ENCODE measurements around the gene TP73.

Gene TP73

DNA sequence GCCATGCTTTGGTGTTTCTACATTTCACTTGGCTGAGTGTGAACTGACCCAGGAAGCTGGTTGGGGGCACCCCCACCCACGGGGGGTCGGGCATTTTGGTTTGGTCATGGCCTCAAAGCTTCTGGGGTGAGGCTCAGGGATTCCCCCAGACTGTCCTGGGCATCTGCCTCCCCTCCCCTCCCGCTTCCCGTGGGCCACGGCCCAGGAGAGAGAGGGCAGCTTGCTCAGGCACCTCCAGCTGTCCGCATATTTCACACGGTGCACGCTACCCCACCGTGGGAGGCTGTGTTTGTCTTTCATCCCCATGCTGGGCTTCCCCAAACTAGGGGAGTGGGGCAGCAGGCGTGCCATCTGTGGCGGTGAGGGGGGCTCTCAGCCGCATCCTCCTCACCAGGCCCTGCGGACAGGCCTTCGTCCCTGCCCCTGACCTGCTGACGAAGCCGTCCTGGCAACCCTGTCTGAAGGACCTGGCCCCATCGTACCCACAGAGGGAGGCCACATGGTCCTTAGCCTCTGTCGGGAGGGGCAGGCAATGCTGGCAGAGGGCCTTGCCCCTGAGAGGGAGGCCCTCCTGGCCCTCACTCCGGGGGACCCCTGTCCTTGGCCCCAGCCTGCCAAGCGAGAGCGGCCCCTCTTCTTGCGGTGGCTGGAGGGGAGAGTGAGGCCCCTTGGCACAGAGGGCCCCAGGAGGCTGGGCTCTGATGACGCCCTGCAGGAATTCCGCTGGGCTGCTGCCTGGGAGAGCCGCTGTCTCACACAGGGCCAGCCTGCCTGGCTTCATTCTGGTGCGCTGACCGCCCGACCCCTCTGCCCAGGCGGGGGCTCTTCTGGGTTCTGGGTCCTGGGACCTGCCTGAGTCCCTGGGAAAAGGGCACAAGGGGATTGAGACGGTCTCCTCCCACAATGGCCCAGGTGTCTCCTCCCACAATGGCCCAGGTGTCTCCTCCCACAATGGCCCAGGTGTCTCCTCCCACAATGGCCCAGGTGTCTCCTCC is 22.1 kb downstream of the TP73 start:
- no peak for DNase-seq

- DNase-seq = no peak
These were observed 23.1 kb downstream of the TP73 start for GRCh38 chr1:3675436-3675835.

DNA sequence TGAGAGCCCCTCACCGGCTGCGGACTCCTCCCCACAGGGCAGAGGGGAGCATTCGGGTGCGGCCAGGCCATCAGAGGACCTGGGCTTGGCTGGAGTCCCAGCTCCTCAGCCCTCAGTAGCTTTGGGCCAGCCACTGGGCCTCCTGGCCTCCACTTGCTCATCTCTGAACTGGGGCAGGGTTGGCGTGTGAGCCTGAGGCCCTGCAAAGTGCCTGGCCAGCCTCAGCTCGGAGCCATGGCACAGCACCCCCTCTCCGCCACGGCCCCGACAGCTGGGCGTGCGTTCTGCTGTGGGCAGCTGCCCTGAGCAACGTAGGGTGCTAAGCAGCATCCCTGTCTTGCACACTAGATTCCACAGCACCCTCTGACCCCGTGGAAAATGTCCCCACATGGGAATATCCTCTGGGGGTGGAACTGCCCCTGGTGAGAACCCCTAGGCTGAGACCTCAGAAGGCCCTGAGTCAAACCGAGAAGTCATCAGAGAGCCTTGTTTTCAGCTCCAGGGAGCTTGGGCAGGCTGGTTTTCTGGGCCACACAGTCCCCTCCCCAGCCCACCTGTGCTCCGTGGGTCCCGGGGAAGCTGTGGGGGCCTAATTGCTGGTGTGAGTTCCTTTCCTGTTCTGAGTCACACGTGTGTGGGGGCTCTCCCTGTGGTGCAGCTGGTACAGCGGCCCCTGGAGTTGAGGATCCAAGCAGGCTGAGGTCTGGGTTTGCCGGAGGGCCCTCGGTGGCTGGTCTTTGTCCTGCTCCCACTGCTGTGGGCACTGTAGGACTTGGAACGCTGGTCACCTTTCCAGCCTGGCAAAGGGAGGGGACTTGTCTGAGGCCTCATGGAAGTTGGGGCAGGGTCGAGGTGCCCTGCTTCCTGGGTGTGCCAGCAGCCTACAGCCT is 24.5 kb downstream of the TP73 start:
- no peak for DNase-seq

DNA sequence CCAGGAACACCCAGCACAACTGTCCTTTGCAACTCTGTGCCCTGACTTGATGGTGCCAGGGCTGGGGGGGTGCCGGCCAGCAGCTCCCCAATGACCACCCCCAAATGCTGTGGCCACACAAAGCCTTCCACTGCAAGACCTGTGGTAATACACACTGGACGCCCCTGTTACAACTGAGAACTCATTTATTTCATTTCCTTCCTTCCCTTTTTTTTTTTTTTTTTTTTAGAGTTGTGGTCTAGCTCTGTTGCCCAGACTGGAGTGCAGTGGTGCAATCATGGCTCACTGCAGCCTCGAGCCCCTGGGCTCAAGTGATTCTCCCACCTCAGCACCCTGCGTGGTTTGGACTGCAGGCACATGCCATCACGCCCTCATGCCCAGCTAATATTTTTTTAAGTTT is 25.2 kb downstream of the TP73 start:
- DNase-seq = no peak

GRCh38 chr1:3678361-3679097 is 26.2 kb downstream of the TP73 start:
- DNase-seq = no peak

DNA sequence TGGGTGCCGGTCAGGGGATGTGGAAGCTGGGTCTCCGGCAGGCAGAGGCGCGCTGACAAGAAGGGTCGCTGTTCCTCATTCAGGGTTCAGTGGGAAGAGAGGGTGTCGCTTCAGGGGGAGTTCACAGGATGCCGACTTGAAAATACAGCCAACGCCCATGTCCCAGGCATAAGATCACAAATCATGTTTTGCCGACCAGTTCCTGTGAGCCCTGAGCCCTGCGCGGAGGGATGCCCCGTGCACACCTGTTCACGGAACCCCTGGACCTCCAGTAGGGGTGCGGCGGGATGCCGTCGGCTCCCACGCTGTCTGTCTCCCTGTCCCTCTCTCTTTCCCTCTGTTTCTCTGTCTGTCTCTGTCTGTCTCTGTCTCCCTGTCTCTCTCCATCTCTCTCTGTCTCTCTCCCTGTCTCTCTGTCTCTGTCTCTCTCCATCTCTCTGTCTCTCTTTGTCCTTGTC is 26.8 kb downstream of the TP73 start:
- no peak for DNase-seq

GRCh38 chr1:3679799-3680453 is 27.6 kb downstream of the TP73 start:
- no peak for DNase-seq

GRCh38 chr1:3680488-3681230 is 28.3 kb downstream of the TP73 start:
- no peak for DNase-seq

GRCh38 chr1:3681231-3681897 is 29.0 kb downstream of the TP73 start:
- no peak for DNase-seq

DNA sequence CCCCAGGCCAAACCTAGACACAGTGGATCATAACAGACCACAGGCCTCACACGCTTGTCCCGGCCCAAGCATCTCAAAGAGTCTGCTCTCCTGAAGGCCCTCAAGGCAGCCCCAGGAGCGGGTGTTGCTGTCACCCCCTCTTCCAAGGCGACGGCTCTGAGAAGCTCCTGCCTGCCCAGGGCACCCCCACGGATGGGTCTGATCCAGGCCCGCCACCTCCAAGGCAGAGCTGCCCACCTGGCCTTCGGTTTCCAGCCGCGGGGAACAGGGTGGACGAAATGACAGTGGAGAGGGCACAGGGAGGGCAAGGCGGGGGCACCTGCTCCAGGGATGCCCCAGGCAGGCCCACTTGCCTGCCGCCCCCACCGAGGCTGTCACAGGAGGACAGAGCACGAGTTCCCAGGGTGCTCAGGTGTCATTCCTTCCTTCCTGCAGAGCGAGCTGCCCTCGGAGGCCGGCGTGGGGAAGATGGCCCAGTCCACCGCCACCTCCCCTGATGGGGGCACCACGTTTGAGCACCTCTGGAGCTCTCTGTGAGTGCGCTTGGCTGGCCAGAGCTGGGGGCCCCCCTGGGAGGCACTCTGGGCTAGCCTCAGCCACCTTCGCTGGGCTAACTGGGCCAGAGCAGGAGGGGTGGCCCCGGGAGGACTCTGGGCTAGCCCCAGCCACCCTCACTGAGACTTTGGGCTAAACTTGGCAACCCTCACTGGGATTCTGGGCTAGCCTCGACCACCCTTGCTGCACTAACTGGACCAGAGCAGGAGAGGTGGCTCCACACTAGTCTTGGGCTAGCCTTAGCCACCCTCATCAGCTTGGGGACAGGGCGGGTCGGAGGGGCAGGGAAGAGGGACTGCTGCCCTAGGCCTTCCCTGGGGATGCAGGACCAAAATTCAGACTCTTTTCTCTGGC is 29.8 kb downstream of the TP73 start:
- DNase-seq = no peak

DNA sequence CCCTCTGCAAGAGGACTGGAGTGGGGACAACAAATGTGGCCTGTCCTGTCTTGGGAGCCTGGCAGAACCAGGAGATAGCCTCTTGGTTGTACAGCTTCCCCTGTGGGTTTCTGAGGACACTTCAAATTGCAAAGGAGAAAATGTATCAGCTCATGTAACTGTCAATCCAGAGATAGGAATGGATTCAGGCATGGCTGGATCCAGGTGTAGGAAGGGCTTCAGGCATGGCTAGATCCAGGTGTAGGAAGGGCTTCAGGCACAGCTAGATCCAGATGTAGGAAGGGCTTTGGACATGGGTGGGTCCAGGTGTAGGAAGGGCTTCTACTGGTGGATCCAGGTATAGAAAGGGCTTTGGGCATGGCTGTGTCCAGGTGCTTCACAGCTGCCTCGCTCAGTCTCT is 30.9 kb downstream of the TP73 start:
- DNase-seq = no peak

- DNase-seq = no peak
These were observed 31.7 kb downstream of the TP73 start for GRCh38 chr1:3683992-3684391.

DNA sequence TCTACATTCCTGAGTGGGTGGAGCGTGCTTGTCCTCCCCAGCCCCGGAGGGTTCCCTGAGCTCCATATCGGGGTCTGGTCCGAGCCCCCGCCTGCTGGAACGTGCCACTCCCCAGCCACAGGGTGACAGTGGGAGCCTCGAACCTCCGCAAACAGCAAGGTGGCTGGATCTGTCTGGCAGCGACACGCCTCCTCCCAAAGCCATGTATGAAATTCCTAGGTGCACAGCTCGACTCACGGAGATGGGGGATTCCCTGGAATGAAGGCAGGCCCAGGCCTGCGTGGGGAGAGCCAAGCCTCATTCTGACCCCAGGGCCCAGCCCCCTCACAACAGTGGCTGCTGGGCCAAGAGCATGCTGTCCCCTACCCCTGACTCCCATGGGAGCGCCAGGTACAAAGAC is 32.9 kb downstream of the TP73 start:
- DNase-seq = no peak

- no peak for DNase-seq
These were observed 33.6 kb downstream of the TP73 start for GRCh38 chr1:3685906-3686305.

GRCh38 chr1:3687504-3687903 is 35.2 kb downstream of the TP73 start:
- no peak for DNase-seq

DNA sequence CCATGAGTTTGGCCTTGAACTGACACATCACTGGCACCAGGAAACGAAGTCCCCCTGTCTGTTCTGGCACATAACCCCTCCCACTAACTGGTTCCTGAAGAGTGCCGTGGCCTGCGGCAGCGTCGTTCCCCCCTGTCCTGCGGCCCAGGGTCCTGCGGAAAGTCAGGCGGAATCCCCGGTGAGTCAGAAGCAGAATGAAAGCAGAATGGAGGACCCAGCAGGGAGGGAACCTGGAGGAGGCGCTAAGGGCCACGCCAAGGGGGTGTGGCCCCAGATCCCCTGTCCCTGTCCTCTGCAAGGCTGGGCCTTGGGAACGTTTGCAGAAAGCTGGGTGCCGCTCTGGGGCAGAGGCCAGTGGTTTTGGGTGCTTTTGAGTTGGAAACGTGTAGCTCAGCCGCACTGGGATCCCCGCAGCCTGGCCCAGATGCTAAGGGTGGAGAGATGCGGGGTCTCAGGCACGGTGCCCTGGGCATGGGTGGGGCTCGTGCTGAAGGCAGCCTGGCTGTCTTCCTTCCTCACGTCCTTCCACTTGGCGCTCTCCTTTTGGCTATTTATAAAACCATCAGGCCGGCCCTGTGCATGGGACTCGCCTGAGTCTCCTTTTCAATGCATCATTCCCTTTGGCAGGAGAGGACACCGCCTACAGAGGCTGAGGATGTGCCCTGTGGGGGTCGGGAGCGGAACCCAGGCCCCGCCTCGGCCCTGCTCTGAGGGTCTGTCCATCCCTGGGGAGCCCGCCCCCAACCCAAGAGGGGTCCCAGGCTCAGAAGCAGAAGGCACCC is 36.2 kb downstream of the TP73 start:
- no peak for DNase-seq

DNA sequence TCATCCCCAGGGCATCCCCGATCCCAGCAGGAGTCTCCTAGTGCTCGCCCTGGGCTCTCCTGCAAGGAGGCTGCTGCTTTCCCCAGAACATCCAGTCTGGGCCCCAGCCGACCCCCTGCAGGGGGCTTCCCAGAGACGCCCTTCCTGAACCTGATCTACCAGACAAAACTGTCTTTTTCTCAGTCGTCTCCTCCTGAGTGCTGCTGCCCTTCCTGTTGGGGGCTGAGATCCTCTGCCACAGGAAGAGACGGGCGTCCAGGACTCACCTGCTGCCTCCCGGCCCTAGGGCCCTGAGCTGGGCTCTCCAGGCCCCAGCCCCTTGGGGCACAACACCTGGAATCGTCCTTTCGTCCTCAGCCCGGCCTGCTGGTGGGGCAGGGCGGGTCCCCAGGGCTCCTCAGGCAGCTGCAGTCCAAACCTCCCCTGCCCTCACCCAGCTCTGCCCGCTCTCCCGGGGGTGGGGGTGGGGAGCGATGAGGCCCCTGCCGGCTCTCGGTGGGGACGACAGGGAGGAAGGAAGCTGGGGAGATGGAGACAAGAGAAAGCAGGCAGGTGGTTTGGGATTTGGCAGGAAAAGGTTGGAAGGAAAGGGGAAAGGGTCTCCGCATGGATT is 36.9 kb downstream of the TP73 start:
- no peak for DNase-seq

DNA sequence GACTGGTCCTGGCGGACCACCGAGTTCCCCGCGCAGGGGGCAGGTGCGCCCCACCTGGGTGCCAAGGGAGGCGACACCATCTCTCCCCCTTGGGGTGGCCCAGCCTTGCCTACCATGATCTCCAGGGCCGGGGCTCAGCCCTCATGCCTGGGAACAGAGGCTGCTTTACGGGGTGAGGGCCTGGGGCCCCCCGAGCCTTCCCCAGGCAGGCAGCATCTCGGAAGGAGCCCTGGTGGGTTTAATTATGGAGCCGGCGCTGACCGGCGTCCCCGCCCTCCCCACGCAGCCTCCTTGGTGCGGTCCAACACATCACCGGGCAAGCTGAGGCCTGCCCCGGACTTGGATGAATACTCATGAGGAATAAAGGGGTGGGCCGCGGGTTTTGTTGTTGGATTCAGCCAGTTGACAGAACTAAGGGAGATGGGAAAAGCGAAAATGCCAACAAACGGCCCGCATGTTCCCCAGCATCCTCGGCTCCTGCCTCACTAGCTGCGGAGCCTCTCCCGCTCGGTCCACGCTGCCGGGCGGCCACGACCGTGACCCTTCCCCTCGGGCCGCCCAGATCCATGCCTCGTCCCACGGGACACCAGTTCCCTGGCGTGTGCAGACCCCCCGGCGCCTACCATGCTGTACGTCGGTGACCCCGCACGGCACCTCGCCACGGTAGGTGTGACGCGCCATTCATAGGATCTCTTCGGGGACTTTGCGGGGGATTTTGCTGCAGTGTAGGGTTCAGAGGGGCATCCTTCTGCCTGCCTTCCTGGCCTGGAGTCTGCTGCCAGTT is 38.2 kb downstream of the TP73 start:
- no peak for DNase-seq
